HepG2 (cell line): ENCODE data around the gene MVP.

Experiments
- CEBPB ChIP-seq: IDR thresholded peaks from 2 replicates; pipeline ENCODE4 v1.6.1; 2011; ENCODE audit warnings: low read depth, low read length, improper control_type of control experiment, borderline replicate concordance
- SP1 ChIP-seq, 2 experiments: fragments of 450-650 bp in 1 of 2; sonication (generic) in 1 of 2; formaldehyde crosslinking in 1 of 2; IDR thresholded peaks; 2 replicates each; pipeline versions ENCODE4 v1.4.0 to v1.6.1; 2016 to 2020; ENCODE audit warnings: missing genetic modification reagents in 1 of 2
- ZFP1 ChIP-seq: IDR thresholded peaks from 2 replicates; pipeline ENCODE4 v1.6.1; 2016
- ZNF121 ChIP-seq: sonication (generic); formaldehyde crosslinking; IDR thresholded peaks from 2 replicates; pipeline ENCODE4 v1.5.0; 2020; ENCODE audit warnings: mild to moderate bottlenecking, missing genetic modification reagents
- ZNF232 ChIP-seq: sonication (generic); formaldehyde crosslinking; IDR thresholded peaks from 2 replicates; pipeline ENCODE4 v1.4.0; 2020; ENCODE audit warnings: missing genetic modification reagents, borderline replicate concordance
- ZNF776 ChIP-seq: sonication (generic); formaldehyde crosslinking; IDR thresholded peaks from 2 replicates; pipeline ENCODE4 v1.4.0; 2020; ENCODE audit warnings: mild to moderate bottlenecking, missing genetic modification reagents
- ZNF777 ChIP-seq: sonication (generic); formaldehyde crosslinking; IDR thresholded peaks from 2 replicates; pipeline ENCODE4 v1.4.0; 2020; ENCODE audit warnings: missing genetic modification reagents
- ZNF790 ChIP-seq: sonication (generic); formaldehyde crosslinking; IDR thresholded peaks from 2 replicates; pipeline ENCODE4 v1.8.0; 2022; ENCODE audit warnings: missing genetic modification reagents, mild to moderate bottlenecking, borderline replicate concordance
- TF ChIP-seq, protein P1 (sequence below): IDR thresholded peaks from 2 replicates; pipeline ENCODE4 v1.6.1; 2016; ENCODE audit warnings: missing compliant biosample characterization, missing genetic modification reagents, borderline replicate concordance
- TF ChIP-seq, protein P2 (sequence below): IDR thresholded peaks from 2 replicates; pipeline ENCODE4 v1.6.1; 2018; ENCODE audit warnings: missing genetic modification reagents

DNA sequence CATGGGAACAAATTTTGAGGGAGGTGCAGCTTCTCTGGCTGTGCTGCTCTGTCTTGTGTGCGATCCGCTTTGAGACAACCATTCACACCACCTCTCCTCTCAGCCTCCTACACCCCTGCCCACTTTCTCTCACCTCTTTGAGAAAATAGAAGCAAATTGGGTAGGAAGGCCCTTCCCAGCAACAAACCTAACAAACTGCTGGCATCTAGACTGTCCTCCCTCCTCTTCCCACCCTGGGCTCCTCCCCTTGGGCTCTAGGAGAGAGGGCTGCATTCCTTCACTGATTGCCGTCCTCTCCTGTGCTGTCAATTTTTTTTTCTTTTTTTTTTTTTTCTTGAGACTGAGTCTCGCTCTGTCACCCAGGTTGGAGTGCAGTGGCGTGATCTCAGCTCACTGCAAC is 29.2 kb downstream of the MVP start:
- TF ChIP-seq CEBPB, result no peak
- TF ChIP-seq ZFP1 (CRISPR knock-in tag), result no peak
- no peak for TF ChIP-seq SP1 (IDR thresholded peaks at IDR 0.05)
- no peak for TF ChIP-seq SP1 (CRISPR knock-in tag; IDR thresholded peaks at IDR 0.05)
- TF ChIP-seq, protein P1, sequence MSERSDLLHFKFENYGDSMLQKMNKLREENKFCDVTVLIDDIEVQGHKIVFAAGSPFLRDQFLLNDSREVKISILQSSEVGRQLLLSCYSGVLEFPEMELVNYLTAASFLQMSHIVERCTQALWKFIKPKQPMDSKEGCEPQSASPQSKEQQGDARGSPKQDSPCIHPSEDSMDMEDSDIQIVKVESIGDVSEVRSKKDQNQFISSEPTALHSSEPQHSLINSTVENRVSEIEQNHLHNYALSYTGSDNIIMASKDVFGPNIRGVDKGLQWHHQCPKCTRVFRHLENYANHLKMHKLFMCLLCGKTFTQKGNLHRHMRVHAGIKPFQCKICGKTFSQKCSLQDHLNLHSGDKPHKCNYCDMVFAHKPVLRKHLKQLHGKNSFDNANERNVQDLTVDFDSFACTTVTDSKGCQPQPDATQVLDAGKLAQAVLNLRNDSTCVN (CRISPR knock-in tag), result no peak
- TF ChIP-seq ZNF777 (CRISPR knock-in tag), result no peak
- TF ChIP-seq ZNF232, result no peak
- TF ChIP-seq, protein P2, sequence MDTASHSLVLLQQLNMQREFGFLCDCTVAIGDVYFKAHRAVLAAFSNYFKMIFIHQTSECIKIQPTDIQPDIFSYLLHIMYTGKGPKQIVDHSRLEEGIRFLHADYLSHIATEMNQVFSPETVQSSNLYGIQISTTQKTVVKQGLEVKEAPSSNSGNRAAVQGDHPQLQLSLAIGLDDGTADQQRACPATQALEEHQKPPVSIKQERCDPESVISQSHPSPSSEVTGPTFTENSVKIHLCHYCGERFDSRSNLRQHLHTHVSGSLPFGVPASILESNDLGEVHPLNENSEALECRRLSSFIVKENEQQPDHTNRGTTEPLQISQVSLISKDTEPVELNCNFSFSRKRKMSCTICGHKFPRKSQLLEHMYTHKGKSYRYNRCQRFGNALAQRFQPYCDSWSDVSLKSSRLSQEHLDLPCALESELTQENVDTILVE (CRISPR knock-in tag), result no peak
- TF ChIP-seq ZNF790 (CRISPR knock-in tag), result no peak
- TF ChIP-seq ZNF121 (CRISPR knock-in tag), result no peak
- TF ChIP-seq ZNF776 (CRISPR knock-in tag), result no peak
